ENCODE data around the gene MRTFB. TPM values are rescaled to one million over a fixed set of nuclear protein-coding genes. Genes with fewer than 3 reads are reported as not detected.

The MRTFB gene
- total and polyA plus RNA-seq, 2 experiments from 2014 or later: 13.9 to 22.2 TPM

DNA sequence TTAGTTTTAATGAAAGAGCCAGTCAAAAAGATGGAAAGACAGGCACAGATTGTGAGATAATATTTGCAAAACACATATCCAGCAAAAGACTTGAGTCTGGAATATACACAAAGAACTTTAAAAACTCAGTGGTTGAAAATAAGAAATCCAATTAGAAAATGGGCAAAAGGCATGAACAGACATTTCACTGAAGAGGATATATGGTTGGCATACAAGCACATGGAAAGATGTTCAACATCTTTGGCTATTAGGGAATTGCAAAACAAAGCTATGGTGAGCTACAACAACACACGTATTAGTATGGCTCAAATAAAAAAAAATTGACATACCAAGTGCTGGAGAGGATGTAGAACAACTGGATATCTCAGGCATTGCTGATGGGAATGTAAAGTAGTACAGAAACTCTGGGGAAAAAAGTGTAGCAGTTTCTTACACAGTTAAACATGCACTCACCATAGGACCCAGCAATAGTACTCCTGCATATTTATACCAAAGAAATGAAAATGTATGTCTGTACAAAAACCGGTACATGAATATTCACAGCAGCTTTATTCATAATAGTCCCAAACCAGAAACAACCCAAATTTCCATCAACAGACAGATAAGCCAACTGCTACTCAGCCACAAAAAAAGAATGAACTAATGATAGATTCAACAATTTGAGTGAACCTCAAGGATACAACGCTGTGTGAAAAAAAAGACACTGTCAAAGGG is 44.4 kb upstream of the MRTFB start:
- no peak for TF ChIP-seq ZNF114 (CRISPR knock-in tag; IDR thresholded peaks at IDR 0.05)
- no peak for TF ChIP-seq ZNF331 (CRISPR knock-in tag; IDR thresholded peaks at IDR 0.05; ENCODE audit: low read depth)
- TF ChIP-seq, protein P1, sequence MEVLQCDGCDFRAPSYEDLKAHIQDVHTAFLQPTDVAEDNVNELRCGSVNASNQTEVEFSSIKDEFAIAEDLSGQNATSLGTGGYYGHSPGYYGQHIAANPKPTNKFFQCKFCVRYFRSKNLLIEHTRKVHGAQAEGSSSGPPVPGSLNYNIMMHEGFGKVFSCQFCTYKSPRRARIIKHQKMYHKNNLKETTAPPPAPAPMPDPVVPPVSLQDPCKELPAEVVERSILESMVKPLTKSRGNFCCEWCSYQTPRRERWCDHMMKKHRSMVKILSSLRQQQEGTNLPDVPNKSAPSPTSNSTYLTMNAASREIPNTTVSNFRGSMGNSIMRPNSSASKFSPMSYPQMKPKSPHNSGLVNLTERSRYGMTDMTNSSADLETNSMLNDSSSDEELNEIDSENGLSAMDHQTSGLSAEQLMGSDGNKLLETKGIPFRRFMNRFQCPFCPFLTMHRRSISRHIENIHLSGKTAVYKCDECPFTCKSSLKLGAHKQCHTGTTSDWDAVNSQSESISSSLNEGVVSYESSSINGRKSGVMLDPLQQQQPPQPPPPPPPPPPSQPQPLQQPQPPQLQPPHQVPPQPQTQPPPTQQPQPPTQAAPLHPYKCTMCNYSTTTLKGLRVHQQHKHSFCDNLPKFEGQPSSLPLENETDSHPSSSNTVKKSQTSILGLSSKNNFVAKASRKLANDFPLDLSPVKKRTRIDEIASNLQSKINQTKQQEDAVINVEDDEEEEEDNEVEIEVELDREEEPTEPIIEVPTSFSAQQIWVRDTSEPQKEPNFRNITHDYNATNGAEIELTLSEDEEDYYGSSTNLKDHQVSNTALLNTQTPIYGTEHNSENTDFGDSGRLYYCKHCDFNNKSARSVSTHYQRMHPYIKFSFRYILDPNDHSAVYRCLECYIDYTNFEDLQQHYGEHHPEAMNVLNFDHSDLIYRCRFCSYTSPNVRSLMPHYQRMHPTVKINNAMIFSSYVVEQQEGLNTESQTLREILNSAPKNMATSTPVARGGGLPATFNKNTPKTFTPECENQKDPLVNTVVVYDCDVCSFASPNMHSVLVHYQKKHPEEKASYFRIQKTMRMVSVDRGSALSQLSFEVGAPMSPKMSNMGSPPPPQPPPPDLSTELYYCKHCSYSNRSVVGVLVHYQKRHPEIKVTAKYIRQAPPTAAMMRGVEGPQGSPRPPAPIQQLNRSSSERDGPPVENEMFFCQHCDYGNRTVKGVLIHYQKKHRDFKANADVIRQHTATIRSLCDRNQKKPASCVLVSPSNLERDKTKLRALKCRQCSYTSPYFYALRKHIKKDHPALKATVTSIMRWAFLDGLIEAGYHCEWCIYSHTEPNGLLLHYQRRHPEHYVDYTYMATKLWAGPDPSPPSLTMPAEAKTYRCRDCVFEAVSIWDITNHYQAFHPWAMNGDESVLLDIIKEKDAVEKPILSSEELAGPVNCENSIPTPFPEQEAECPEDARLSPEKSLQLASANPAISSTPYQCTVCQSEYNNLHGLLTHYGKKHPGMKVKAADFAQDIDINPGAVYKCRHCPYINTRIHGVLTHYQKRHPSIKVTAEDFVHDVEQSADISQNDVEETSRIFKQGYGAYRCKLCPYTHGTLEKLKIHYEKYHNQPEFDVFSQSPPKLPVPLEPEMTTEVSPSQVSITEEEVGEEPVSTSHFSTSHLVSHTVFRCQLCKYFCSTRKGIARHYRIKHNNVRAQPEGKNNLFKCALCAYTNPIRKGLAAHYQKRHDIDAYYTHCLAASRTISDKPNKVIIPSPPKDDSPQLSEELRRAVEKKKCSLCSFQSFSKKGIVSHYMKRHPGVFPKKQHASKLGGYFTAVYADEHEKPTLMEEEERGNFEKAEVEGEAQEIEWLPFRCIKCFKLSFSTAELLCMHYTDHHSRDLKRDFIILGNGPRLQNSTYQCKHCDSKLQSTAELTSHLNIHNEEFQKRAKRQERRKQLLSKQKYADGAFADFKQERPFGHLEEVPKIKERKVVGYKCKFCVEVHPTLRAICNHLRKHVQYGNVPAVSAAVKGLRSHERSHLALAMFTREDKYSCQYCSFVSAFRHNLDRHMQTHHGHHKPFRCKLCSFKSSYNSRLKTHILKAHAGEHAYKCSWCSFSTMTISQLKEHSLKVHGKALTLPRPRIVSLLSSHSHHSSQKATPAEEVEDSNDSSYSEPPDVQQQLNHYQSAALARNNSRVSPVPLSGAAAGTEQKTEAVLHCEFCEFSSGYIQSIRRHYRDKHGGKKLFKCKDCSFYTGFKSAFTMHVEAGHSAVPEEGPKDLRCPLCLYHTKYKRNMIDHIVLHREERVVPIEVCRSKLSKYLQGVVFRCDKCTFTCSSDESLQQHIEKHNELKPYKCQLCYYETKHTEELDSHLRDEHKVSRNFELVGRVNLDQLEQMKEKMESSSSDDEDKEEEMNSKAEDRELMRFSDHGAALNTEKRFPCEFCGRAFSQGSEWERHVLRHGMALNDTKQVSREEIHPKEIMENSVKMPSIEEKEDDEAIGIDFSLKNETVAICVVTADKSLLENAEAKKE (CRISPR knock-in tag; IDR thresholded peaks at IDR 0.05): no peak
- no peak for TF ChIP-seq STAT1 (IDR thresholded peaks at IDR 0.05; ENCODE audit: unreplicated experiment)
- no peak for TF ChIP-seq CREB1 (CRISPR knock-in tag; IDR thresholded peaks at IDR 0.05; ENCODE audit: low read depth)
- TF ChIP-seq, protein P2, sequence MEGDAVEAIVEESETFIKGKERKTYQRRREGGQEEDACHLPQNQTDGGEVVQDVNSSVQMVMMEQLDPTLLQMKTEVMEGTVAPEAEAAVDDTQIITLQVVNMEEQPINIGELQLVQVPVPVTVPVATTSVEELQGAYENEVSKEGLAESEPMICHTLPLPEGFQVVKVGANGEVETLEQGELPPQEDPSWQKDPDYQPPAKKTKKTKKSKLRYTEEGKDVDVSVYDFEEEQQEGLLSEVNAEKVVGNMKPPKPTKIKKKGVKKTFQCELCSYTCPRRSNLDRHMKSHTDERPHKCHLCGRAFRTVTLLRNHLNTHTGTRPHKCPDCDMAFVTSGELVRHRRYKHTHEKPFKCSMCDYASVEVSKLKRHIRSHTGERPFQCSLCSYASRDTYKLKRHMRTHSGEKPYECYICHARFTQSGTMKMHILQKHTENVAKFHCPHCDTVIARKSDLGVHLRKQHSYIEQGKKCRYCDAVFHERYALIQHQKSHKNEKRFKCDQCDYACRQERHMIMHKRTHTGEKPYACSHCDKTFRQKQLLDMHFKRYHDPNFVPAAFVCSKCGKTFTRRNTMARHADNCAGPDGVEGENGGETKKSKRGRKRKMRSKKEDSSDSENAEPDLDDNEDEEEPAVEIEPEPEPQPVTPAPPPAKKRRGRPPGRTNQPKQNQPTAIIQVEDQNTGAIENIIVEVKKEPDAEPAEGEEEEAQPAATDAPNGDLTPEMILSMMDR (conservative IDR thresholded peaks at IDR 0.05; ENCODE audit: low read depth in 2 of 2): no peak
- TF ChIP-seq JUNB (IDR thresholded peaks at IDR 0.05; ENCODE audit: unreplicated experiment): no peak
- no peak for TF ChIP-seq POLR2AphosphoS5 (IDR thresholded peaks at IDR 0.05; ENCODE audit: low read depth)
- no peak for TF ChIP-seq NANOG (IDR thresholded peaks at IDR 0.05; ENCODE audit: borderline replicate concordance)
- TF ChIP-seq, protein P3, sequence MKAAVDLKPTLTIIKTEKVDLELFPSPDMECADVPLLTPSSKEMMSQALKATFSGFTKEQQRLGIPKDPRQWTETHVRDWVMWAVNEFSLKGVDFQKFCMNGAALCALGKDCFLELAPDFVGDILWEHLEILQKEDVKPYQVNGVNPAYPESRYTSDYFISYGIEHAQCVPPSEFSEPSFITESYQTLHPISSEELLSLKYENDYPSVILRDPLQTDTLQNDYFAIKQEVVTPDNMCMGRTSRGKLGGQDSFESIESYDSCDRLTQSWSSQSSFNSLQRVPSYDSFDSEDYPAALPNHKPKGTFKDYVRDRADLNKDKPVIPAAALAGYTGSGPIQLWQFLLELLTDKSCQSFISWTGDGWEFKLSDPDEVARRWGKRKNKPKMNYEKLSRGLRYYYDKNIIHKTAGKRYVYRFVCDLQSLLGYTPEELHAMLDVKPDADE (IDR thresholded peaks at IDR 0.05): no peak
- TF ChIP-seq, protein P4, sequence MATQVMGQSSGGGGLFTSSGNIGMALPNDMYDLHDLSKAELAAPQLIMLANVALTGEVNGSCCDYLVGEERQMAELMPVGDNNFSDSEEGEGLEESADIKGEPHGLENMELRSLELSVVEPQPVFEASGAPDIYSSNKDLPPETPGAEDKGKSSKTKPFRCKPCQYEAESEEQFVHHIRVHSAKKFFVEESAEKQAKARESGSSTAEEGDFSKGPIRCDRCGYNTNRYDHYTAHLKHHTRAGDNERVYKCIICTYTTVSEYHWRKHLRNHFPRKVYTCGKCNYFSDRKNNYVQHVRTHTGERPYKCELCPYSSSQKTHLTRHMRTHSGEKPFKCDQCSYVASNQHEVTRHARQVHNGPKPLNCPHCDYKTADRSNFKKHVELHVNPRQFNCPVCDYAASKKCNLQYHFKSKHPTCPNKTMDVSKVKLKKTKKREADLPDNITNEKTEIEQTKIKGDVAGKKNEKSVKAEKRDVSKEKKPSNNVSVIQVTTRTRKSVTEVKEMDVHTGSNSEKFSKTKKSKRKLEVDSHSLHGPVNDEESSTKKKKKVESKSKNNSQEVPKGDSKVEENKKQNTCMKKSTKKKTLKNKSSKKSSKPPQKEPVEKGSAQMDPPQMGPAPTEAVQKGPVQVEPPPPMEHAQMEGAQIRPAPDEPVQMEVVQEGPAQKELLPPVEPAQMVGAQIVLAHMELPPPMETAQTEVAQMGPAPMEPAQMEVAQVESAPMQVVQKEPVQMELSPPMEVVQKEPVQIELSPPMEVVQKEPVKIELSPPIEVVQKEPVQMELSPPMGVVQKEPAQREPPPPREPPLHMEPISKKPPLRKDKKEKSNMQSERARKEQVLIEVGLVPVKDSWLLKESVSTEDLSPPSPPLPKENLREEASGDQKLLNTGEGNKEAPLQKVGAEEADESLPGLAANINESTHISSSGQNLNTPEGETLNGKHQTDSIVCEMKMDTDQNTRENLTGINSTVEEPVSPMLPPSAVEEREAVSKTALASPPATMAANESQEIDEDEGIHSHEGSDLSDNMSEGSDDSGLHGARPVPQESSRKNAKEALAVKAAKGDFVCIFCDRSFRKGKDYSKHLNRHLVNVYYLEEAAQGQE (IDR thresholded peaks at IDR 0.05; ENCODE audit: unreplicated experiment): no peak
- H3K4me1 Mint-ChIP-seq: no peaks in the 10 kb centered on the region
- H3K4me1 ChIP-seq (ENCODE audit: insufficient read depth): no peaks in the 10 kb centered on the region
- H3K36me3 Mint-ChIP-seq (ENCODE audit: low read depth): no peaks in the 10 kb centered on the region
- H4K20me1 ChIP-seq (replicated peaks; ENCODE audit: insufficient read depth): no peaks in the 10 kb centered on the region
- no peak overlapping the region for H3K4me2 ChIP-seq
- ATAC-seq: no peak
- no peak overlapping the region for H3K4me3 Mint-ChIP-seq
- H3K9me2 ChIP-seq (ENCODE audit: insufficient read depth): no peaks in the 10 kb centered on the region
- H3K4me3 ChIP-seq: no peak overlapping the region
- no peaks in the 10 kb centered on the region for H3K79me2 ChIP-seq (replicated peaks; ENCODE audit: insufficient read depth)
- no peaks in the 10 kb centered on the region for H3F3A ChIP-seq (replicated peaks; ENCODE audit: low read depth)
- no peak overlapping the region for H3K27ac ChIP-seq (ENCODE audit: low read depth)
- no peak overlapping the region for H3K27ac Mint-ChIP-seq
- no peak for DNase-seq (ENCODE audit: low spot score)
- H3K36me3 ChIP-seq (ENCODE audit: insufficient read depth): no peaks in the 10 kb centered on the region
- no peaks in the 10 kb centered on the region for H3K27me3 Mint-ChIP-seq (ENCODE audit: insufficient read depth, low read depth, poor library complexity)
- no peaks in the 10 kb centered on the region for H3K27me3 ChIP-seq (ENCODE audit: insufficient read depth)
- peaks cover 2% of the 10 kb centered on the region; the same call in 1 of the 3 replicates for H3K9me3 Mint-ChIP-seq
- H2AFZ ChIP-seq: no peak overlapping the region
